H1 (cell line): ENCODE data around the gene AMPH.

ENCODE experiments used
- CTCF ChIP-seq, 3 experiments: IDR thresholded peaks; 1 replicate in 2 of 3; 2 replicates in 1 of 3; pipeline versions ENCODE4 v1.5.1 to v1.6.1; 2011; ENCODE audit warnings: low read length in 3 of 3, mild to moderate bottlenecking in 3 of 3, inconsistent platforms in 2 of 3, low read depth in 1 of 3, moderate library complexity in 1 of 3; ENCODE audit not compliant: insufficient read depth in 1 of 3; ENCODE audit errors: control extremely low read depth in 1 of 3
- EGR1 ChIP-seq: IDR thresholded peaks from 2 replicates; pipeline ENCODE4 v1.6.1; 2011; ENCODE audit warnings: low read depth, low read length, borderline replicate concordance
- EZH2 ChIP-seq: fragments of 200-600 bp; sonication (generic); IDR thresholded peaks from 2 replicates; pipeline ENCODE4 v1.7.1; 2012; ENCODE audit warnings: low read depth, mild to moderate bottlenecking, moderate library complexity, low read length, inconsistent platforms; ENCODE audit not compliant: severe bottlenecking
- JUND ChIP-seq: IDR thresholded peaks from 2 replicates; pipeline ENCODE4 v1.6.1; 2011; ENCODE audit warnings: mild to moderate bottlenecking, improper control_type of control experiment, low read length
- RAD21 ChIP-seq, 2 experiments: IDR thresholded peaks in 1 of 2; conservative IDR thresholded peaks in 1 of 2; 2 replicates each; pipeline ENCODE4 v1.6.1; 2011; ENCODE audit warnings: low read depth in 2 of 2, low read length in 2 of 2, improper control_type of control experiment in 1 of 2, inconsistent platforms in 1 of 2, mild to moderate bottlenecking in 1 of 2, moderate library complexity in 1 of 2
- SRF ChIP-seq: IDR thresholded peaks from 2 replicates; pipeline ENCODE4 v1.6.1; 2011; ENCODE audit warnings: mild to moderate bottlenecking, low read depth, low read length, moderate library complexity
- TAF1 ChIP-seq: IDR thresholded peaks from 2 replicates; pipeline ENCODE4 v1.6.1; 2011; ENCODE audit warnings: mild to moderate bottlenecking, low read depth, low read length

- TF ChIP-seq EGR1 (no peak), JUND (no peak), EZH2 (no peak), SRF (no peak), CTCF (IDR thresholded peaks at IDR 0.05; ENCODE audit: control extremely low read depth in 1 of 3, insufficient read depth in 1 of 3, low read depth in 1 of 3, low read length in 3 of 3) (no peak), RAD21 (IDR thresholded peaks at IDR 0.05 in 1 of 2, conservative IDR thresholded peaks at IDR 0.05 in 1 of 2; ENCODE audit: low read depth in 2 of 2, low read length in 2 of 2) (no peak), TAF1 (no peak)
These were observed 169.3 kb downstream of the AMPH start for GRCh38 chr7:38461887-38462286.
